ENCODE data around the gene MOXD1.

Gene MOXD1

DNA sequence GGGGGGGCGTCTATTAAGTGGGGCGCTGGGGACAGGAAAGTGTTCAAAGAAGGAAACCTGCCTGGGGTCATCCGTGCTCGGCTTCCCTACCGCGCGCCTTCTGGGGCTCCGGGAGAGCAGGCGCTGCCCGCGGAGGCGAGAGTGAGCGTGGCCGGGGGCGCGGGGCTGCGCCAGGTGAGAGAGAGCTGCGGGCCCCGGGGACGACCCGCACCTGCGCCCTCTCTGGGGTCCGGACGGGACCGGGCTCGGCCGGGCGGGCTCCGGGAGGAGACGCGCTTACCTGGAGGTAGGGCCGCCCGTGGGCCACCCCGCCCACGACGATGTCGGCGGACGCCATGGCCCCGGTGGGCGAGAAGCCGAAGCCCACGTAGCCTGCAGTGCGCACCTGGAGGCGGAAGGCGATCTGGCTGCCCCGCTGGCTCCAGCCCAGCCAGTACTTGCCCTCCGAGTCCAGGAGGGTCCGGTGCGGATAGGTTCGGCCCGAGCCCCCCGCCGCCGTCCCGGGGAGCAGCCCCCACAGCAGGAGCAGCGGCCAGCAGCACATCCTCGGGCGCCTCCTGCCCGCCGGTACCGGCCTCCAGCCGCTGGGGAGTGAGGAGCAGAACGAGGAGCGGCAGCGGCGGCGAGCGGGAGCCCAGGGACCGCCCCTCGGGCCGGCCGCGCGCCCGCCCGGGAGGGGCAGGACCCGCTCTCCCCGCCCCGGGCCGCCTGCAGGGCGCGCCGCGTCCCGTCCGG lies at the start of gene MOXD1:
MOXD1 (minus strand) TSS at position 593 of the 735 bp plus-strand sequence; CDS start at position 544, 49 bp downstream.
- no peak for DNase-seq

- no peak for DNase-seq
Measured at GRCh38 chr6:132446855-132447241, 45.6 kb upstream of the MOXD1 start.

GRCh38 chr6:132446141-132446854 lies 45.0 kb upstream of the MOXD1 start:
- DNase-seq, result no peak

- no peak for DNase-seq
Measured at GRCh38 chr6:132445201-132445951, 44.1 kb upstream of the MOXD1 start.

GRCh38 chr6:132443206-132443605 lies 41.9 kb upstream of the MOXD1 start:
- DNase-seq, result no peak

- no peak for DNase-seq
Measured at GRCh38 chr6:132430110-132430509, 28.8 kb upstream of the MOXD1 start.

GRCh38 chr6:132425176-132425575 lies 23.9 kb upstream of the MOXD1 start:
- no peak for DNase-seq

GRCh38 chr6:132423839-132424238 lies 22.6 kb upstream of the MOXD1 start:
- no peak for DNase-seq

GRCh38 chr6:132418235-132418965 lies 17.1 kb upstream of the MOXD1 start:
- no peak for DNase-seq

GRCh38 chr6:132414761-132415160 lies 13.5 kb upstream of the MOXD1 start:
- DNase-seq, result no peak

GRCh38 chr6:132414322-132414721 lies 13.0 kb upstream of the MOXD1 start:
- no peak for DNase-seq

DNA sequence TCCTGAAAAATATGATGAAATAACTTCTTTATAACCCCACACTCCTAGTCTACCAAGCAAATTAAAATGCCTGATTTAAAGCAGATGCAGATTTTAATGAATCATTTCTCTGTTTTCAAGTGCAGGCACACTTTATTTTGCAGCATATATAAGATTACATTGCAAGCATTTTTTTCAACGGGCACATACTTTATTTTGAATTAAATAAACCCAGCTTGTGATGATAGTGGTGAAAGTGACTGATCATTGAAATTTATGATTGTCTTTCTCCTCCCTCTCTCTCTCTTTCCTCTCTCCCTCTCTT lies 12.2 kb upstream of the MOXD1 start:
- DNase-seq, result no peak

GRCh38 chr6:132412656-132413498 lies 11.6 kb upstream of the MOXD1 start:
- no peak for DNase-seq

DNA sequence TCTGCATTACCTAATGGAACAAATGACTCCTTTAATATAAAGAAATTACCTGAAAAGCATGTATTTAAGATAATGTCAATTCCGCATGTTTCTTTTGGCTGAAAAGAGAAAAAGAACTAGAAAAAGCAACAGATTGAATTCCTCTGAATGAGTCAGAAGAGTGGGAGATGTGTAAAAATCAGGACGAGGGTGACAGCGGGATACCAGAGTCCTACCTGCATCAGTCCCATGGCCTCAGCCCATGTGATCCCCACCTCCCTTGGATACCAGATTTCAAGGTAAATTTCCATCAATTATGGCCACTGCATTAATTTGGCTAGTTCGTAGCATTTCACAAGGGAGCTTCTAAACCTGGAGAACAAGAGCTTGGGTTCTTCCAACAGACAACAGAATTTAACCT lies 10.0 kb upstream of the MOXD1 start:
- DNase-seq, result no peak

- DNase-seq, result no peak
Measured at GRCh38 chr6:132410830-132411229, 9.6 kb upstream of the MOXD1 start.

DNA sequence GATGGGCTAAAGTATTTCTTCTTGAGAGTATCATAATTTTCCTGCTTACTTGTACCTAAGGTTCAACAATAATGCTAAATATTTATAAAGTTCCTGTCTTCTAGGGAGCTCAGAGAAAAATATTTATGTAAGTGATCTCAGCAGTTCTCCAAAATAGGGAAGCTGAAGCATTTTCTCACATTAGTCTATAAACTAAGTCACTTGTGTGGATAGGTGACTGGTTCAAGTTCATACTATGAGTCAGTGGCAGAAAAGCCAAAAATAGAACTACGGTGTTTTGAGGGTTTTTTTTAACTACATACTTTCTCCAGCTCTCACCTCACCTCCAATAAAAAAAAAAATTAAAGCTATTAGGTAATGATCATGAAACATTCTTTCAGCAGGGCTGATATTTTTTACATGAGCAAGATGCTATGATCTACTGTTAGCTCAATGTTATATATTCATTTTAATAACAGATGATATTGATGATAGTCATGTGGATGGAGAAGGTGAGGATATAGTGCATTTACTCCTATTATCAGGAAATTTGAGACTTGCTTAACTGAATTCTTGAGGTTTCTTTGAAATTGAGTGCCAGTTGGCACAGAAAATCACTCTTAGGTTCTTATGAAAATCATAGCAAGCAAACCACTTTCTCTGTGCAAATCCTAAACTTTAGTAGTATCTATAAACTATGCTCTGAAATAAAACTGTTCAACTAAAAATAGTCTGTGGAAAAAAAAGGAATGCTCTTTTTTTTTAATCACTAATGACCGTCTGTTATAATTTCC lies 4.1 kb upstream of the MOXD1 start:
- no peak for DNase-seq

DNA sequence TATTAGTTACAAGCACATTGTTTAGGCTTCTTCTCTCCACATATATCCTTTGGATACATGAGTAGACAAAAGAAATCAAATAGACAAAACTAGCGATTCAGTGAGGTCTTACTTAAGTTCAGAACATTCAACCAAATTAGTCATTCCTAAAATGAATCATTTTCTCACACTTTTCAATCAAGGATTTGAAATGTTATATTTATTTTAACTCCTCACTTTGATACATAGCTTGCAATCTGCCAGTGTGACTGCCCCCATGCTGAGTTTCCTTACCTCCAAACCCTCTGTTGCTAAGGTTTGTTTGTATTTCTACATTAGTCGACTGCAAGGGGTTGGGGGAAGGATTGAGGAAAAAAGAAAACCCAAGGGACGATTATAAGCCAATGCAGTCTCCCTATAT lies 3.5 kb upstream of the MOXD1 start:
- no peak for DNase-seq

DNA sequence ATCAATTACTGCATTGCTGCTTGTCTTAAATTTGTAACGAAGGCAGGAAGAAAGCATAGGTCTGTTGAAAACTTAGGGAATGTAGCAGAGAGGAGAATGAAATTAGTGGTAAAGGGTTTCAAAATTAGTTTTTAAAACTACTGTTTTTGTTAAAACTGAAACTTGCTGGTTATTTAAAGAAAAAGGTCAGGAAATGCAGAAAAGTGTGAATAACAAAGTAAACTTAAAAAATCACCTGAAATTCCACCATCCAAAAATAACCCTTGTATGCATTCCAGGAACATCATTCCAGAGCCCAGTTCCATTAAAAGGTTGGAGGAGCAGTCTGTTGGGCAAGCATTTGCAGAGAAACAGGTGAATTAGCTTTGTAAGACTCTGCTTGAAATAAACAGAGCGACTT lies 3.1 kb upstream of the MOXD1 start:
- DNase-seq, result no peak

DNA sequence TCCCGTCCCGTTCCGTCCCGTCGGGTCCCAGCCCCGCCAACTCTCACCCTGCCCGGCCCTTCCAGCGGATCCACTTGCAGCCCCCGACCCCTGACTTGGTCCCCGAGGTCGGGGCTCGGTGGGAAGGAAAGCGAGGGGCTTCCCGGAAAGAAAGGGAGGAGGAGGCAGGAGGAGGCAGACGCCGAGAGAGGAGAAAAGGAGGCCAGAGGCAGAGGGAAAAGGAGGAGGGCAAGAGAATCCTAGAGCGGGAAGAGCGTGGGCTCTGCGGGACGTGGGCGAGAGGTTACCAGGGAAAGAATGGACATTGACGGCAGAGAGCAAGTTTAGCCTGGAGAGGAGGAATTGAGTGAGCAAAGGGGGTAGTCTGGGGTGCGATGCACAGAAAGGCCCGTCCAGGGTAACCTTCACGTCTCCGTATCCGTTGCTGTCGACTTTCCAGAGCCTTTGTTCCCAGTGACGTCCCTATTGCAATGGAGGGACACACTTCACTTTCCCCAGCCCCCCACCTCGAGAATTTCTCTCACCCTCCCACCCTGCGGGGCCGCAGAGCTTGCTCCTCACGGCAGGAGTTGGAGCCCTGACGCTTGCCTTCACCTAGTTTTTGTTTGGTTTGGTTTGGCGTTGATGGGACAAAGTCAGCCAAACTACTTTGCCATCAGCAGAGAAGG lies 477 bp upstream of the MOXD1 start:
- DNase-seq, result no peak

DNA sequence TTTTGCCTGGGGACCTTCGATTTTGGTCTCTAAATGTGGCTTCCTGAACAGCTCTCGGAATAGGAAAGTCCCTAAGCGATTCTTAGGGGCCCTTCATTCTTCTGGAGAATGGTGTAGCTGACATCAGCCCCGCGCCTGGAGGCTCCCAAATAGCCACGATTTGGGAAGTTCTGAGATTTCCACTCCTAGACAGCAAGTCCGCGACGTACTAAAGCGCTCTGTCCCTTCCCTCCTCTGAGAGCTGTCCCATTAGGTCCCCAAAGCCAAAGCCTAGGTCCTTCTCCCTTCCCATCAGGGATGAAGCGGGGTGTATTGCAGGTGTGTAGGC lies 756 bp downstream of the MOXD1 start:
- no peak for DNase-seq
